ENCODE data around the gene CDH23.

Gene CDH23

DNA sequence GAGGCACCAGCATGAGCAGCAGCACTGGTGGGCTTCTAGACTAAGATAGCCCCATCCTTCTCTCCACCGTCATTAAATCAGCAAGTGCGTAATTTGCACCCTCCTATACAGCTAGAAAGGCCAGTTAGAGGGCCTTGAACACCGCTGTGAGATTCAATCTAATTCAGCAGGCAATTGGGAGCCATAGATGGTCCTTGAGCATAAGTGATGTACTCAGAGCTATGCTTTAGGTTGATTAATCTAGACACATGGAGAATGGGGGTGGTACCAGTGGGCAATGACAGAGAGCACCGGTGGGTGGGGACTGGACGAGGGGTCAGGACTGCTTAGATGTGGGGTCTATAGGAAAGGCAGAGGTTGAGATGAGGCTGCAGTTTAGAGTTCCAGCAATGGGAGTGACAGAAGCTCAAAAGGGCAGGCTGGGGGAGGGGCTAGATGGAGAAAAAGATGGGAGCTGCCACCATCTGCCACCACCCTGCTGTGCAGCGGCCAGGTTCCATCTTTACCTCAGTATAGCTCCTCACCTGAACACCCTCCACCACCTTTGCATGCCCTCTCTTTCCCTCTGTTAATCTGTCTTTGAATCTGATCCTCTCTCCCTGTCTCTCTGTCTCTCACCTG lies 235.6 kb downstream of the CDH23 start:
- Histone ChIP-seq H3K27me3 (ENCODE audit: insufficient read depth, low read length) (peaks cover 76% of the 10 kb centered on the region), H3K36me3 (ENCODE audit: insufficient read depth, low read depth, low read length) (no peaks in the 10 kb centered on the region), H3K4me1 (ENCODE audit: insufficient read depth, low read length) (peaks cover 39% of the 10 kb centered on the region; the same call in 1 of the 2 replicates), H3K9ac (ENCODE audit: low read depth, low read length) (no peak overlapping the region), H3K27ac (ENCODE audit: low read length) (no peak overlapping the region), H3K4me3 (ENCODE audit: low read length) (no peak overlapping the region), H3K9me3 (ENCODE audit: insufficient read depth, low read depth, low read length) (no peaks in the 10 kb centered on the region)

DNA sequence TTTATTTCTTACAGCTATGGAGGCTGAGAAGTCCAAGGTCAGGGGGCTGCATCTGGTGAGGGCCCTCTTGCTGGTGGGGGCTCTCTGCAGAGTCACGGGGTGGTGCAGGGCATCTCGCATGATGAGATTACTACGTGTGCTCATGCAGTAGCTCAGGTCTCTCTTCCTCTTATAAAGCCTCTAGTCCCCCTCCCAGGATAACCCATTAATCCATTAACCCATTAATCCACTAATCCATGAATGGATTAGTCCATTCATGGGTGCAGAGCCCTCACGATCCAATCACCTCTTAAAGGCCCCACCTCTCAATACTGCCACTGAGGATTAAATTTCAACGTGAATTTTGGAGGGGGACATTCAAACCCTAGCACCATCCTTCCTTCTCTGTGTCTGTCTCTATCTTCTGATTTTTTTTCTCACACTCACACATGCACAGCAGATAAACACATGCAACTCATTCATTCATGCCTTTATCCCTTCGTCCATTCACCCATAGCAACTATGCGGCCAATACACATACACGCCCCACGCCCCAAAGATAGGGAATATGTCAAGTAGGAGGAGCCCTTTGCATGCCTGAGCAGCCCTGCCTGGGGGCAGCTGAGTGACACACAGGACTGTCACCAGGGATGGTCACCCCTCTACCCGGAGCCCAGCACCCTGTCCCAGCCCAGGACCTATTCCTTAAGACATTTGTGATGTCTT lies 236.3 kb downstream of the CDH23 start:
- H3K4me1 ChIP-seq (ENCODE audit: insufficient read depth, low read length), result peaks cover 42% of the 10 kb centered on the region; the same call in 1 of the 2 replicates
- H3K9ac ChIP-seq (ENCODE audit: low read depth, low read length), result no peak overlapping the region
- H3K27ac ChIP-seq (ENCODE audit: low read length), result no peak overlapping the region
- no peaks in the 10 kb centered on the region for H3K9me3 ChIP-seq (ENCODE audit: insufficient read depth, low read depth, low read length)
- H3K4me3 ChIP-seq (ENCODE audit: low read length), result no peak overlapping the region
- peaks cover 74% of the 10 kb centered on the region for H3K27me3 ChIP-seq (ENCODE audit: insufficient read depth, low read length)
- H3K36me3 ChIP-seq (ENCODE audit: insufficient read depth, low read depth, low read length), result no peaks in the 10 kb centered on the region

DNA sequence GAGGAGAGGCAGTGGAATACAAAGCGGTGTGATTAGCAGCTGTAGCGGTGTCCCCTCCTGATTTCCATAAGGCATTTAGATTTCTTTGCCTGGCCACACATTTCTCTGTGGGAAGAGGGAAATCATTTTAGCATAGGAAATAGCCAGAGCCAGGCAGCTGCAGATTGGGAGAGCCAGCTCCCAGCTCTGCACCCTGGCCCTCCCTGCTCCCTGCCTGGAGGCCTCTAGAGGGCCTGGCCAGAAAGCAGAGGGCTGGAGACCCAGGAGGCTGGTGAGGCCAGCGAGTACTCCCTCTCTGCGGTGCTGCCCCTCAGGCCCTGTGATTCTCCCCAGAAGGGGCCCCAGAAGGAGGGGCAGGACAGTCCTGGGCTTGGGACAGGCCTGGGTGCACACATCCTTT lies 237.2 kb downstream of the CDH23 start:
- no peak overlapping the region for H3K9ac ChIP-seq (ENCODE audit: low read depth, low read length)
- peaks cover 82% of the 10 kb centered on the region for H3K27me3 ChIP-seq (ENCODE audit: insufficient read depth, low read length)
- no peaks in the 10 kb centered on the region for H3K36me3 ChIP-seq (ENCODE audit: insufficient read depth, low read depth, low read length)
- H3K4me1 ChIP-seq (ENCODE audit: insufficient read depth, low read length), result peaks cover 50% of the 10 kb centered on the region
- no peaks in the 10 kb centered on the region for H3K9me3 ChIP-seq (ENCODE audit: insufficient read depth, low read depth, low read length)
- no peak overlapping the region for H3K4me3 ChIP-seq (ENCODE audit: low read length)
- H3K27ac ChIP-seq (ENCODE audit: low read length), result no peak overlapping the region

DNA sequence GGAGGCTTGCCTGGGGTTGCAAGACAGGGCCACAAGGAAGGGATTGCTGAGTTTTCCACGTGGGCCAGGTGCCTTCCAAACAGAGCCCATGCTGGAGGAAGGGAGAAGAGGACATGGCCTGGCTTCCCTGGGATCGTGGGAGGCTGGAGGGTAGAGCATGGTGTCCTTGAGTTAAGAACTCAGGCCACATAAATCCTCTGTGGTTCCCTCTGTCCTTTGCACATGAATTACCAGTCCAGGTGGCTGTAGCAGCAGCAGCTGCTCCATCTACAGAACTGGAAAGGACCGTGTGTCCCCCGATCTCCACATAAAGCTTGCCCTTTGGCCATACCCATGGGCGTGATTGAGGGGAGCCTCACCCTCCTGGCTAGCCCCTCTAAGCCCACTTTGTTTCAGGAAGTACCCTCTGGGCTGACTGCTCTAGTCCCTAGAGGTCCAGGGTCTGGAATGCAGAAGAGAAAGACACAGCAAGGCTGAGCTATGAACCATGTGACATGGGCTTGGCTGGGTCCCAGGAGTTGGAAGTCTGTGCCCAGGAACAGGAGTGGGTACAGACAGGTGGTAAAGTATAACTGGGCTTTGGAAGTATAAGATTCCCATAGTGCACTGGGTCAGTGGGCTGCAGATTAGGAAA lies 237.9 kb downstream of the CDH23 start:
- no peaks in the 10 kb centered on the region for H3K36me3 ChIP-seq (ENCODE audit: insufficient read depth, low read depth, low read length)
- no peak overlapping the region for H3K4me3 ChIP-seq (ENCODE audit: low read length)
- H3K4me1 ChIP-seq (ENCODE audit: insufficient read depth, low read length), result peaks cover 53% of the 10 kb centered on the region
- no peak overlapping the region for H3K27ac ChIP-seq (ENCODE audit: low read length)
- peaks cover 87% of the 10 kb centered on the region for H3K27me3 ChIP-seq (ENCODE audit: insufficient read depth, low read length)
- no peaks in the 10 kb centered on the region for H3K9me3 ChIP-seq (ENCODE audit: insufficient read depth, low read depth, low read length)
- no peak overlapping the region for H3K9ac ChIP-seq (ENCODE audit: low read depth, low read length)

DNA sequence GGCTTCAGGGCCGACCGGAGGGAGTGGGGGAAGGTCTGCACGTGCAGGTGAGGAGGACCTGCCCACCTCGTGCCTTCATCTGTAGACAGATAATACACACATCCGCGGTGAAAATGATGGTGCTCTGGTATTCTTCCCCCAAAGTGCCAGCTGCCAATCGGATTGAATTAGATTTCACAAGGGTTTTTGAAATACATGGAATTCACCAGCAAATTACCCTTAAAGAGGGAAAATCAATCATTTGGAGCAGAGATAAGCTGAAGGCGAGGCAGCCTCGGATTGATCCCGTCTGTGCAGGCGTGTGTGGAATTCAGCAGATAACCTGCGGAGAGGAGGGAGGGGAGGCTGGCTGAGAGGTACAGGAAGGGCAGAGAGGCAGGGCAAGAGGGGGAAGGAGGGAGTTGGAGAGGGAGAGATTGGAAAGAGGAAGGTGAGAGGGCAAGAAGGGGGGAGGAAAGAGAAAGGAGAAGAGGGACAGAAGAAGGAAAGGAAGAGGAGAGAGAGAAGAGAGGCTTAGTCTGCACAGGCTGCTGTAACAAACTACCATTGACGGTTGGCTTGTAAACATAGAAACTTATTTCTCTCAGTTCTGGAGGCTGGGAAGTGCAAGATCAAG lies 238.6 kb downstream of the CDH23 start:
- peaks cover 90% of the 10 kb centered on the region for H3K27me3 ChIP-seq (ENCODE audit: insufficient read depth, low read length)
- no peak overlapping the region for H3K4me3 ChIP-seq (ENCODE audit: low read length)
- H3K36me3 ChIP-seq (ENCODE audit: insufficient read depth, low read depth, low read length), result no peaks in the 10 kb centered on the region
- no peak overlapping the region for H3K27ac ChIP-seq (ENCODE audit: low read length)
- H3K9me3 ChIP-seq (ENCODE audit: insufficient read depth, low read depth, low read length), result no peaks in the 10 kb centered on the region
- no peak overlapping the region for H3K9ac ChIP-seq (ENCODE audit: low read depth, low read length)
- peaks cover 54% of the 10 kb centered on the region for H3K4me1 ChIP-seq (ENCODE audit: insufficient read depth, low read length)

DNA sequence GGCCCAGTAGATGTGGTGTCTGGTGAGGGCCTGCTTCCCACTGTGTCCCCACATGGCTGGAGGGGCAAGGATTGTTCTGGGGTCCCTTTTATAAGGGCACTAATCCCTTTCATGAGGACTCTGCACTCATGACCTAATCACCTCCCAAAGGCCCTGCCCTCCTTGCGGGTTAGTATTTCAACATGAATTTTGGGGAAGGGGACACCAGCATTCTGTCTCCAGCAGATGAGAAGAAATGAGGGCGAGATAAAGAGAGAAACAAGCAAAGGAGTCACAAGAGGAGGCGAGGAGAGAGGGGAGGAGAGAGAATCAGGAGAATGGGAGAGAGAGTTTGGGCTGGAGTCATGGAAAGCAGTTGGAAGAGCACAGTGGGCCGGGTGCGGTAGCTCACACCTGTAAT lies 239.1 kb downstream of the CDH23 start:
- Histone ChIP-seq H3K27ac (ENCODE audit: low read length) (no peak overlapping the region), H3K4me1 (ENCODE audit: insufficient read depth, low read length) (peaks cover 55% of the 10 kb centered on the region), H3K27me3 (ENCODE audit: insufficient read depth, low read length) (peaks cover 85% of the 10 kb centered on the region), H3K9ac (ENCODE audit: low read depth, low read length) (no peak overlapping the region), H3K9me3 (ENCODE audit: insufficient read depth, low read depth, low read length) (no peaks in the 10 kb centered on the region), H3K36me3 (ENCODE audit: insufficient read depth, low read depth, low read length) (no peaks in the 10 kb centered on the region), H3K4me3 (ENCODE audit: low read length) (no peak overlapping the region)

DNA sequence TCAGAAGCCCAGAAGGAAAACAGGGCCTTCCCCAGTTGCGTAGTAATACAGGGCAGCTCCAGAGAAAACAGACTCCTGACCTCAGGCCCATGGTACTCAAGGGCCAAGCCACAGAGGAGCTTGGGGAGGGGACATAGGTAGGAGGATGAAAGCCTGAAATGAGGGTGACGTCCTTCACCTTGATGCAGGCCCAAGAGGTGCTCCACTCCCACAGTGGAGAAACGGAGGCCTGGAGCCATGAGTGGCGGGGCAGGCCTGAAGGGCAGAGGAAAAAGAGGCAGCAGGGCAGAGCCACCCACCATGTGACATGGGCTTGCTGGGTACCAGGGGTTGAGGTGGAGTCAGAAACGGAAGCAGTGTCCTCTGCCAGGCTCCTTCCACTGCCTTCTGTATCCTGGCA lies 239.9 kb downstream of the CDH23 start:
- Histone ChIP-seq H3K9ac (ENCODE audit: low read depth, low read length) (no peak overlapping the region), H3K36me3 (ENCODE audit: insufficient read depth, low read depth, low read length) (no peaks in the 10 kb centered on the region), H3K9me3 (ENCODE audit: insufficient read depth, low read depth, low read length) (no peaks in the 10 kb centered on the region), H3K4me1 (ENCODE audit: insufficient read depth, low read length) (peaks cover 55% of the 10 kb centered on the region), H3K4me3 (ENCODE audit: low read length) (no peak overlapping the region), H3K27ac (ENCODE audit: low read length) (no peak overlapping the region), H3K27me3 (ENCODE audit: insufficient read depth, low read length) (peaks cover 78% of the 10 kb centered on the region)

DNA sequence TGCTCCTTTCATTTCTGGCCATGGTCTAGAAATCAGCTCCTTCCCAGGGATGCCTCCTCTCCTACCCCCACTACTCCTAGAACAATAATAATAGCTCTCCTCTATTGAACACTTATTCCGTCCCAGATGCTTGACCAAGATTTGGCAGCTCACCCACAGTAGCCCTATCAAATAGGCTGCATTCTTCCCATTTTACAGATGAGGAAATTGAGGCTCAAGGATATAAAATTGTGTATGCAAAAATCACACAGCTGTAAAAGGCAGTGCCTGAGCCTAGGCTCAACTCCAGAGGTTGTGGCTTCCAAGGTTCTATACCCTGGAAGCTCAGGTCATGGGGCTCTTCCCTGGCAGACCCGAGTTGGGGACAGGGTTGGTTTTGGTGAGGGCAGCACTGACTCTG lies 240.6 kb downstream of the CDH23 start:
- H3K9ac ChIP-seq (ENCODE audit: low read depth, low read length), result no peak overlapping the region
- H3K4me1 ChIP-seq (ENCODE audit: insufficient read depth, low read length), result peaks cover 49% of the 10 kb centered on the region
- peaks cover 71% of the 10 kb centered on the region for H3K27me3 ChIP-seq (ENCODE audit: insufficient read depth, low read length)
- no peaks in the 10 kb centered on the region for H3K9me3 ChIP-seq (ENCODE audit: insufficient read depth, low read depth, low read length)
- H3K4me3 ChIP-seq (ENCODE audit: low read length), result no peak overlapping the region
- H3K36me3 ChIP-seq (ENCODE audit: insufficient read depth, low read depth, low read length), result no peaks in the 10 kb centered on the region
- H3K27ac ChIP-seq (ENCODE audit: low read length), result no peak overlapping the region

DNA sequence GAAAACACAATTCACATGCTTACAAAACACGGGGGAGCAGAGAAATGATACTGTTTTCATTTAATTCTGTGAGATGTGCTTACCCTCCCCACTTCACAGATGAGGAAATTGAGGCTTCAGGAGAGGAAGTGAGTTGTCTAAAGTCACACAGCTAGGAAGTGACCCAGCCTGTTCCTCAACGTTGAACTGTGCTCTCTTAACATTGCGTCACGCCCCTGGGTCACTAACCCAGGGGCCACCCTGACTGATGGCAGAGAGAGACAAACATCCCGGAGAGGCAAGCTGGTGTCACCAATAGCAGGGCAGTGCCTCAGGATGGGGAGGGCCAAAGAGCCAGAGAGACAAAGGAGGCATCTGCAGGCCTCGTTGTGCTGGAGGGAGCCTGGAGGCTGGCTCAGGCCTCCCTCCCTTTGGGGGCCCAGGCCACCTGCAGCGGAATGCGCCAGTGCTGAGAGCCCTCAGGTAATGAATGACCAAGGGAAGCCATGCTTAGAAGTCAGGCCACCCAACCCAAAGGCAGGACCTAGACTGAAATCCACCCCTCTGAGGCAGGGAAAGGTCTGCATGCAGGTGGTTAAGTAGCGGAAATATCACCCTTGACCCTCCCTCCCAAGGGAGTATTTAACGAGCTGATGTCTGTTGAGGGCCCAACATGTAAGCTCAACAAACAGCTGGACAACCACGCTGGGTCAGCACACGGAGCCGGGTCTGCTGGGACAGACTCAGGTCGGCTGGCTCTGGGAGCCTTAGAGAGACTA lies 241.5 kb downstream of the CDH23 start:
- Histone ChIP-seq H3K27ac (ENCODE audit: low read length) (no peak overlapping the region), H3K27me3 (ENCODE audit: insufficient read depth, low read length) (peaks cover 61% of the 10 kb centered on the region), H3K9ac (ENCODE audit: low read depth, low read length) (no peak overlapping the region), H3K4me3 (ENCODE audit: low read length) (no peak overlapping the region), H3K36me3 (ENCODE audit: insufficient read depth, low read depth, low read length) (no peaks in the 10 kb centered on the region), H3K9me3 (ENCODE audit: insufficient read depth, low read depth, low read length) (no peaks in the 10 kb centered on the region), H3K4me1 (ENCODE audit: insufficient read depth, low read length) (peaks cover 46% of the 10 kb centered on the region)

DNA sequence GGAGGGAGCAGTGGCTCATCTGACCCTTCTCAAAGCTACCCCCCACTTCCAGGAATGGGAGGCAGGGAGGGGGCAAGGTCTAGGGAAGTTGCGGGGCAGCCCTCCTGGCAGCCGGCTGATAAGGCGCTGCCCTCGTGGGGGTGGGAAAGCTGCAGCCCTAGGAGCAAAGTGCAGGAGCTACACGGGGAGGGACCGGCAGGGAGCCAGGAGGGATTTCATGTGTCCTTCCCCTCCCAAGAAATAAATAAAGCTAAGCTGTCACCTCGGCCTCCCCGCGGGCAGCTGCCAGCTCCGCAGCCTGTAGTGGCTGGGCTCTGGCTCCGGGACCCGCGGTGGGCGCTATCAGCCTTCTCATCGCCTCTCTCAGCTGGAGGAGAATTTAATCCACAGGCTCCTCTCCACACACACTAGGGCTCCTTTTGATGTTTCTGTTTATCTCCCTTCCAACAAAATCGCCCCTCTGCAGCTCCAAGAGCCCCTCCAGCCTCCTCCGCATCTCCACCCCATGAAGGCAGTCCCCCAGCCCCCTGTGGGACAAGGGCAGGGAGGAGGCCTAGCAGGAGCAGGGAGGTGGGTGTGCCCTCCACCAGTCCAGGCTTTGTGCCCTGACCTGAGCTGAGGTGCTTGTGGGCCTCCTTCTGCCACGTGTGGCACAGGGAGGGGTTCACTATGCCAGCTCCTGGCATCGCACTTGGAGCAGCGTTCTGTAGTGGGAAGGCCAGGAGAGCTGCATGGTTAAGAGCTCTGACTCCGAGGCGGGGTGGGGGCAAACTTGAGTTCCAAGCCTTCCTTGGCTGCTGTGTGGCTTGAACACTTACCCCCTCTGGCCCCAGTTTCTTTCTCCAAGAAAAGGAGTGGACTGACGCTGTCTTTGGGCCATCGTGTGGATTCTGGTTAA lies 242.4 kb downstream of the CDH23 start:
- Histone ChIP-seq H3K9me3 (ENCODE audit: insufficient read depth, low read depth, low read length) (no peaks in the 10 kb centered on the region), H3K27ac (ENCODE audit: low read length) (no peak overlapping the region), H3K4me3 (ENCODE audit: low read length) (no peak overlapping the region), H3K9ac (ENCODE audit: low read depth, low read length) (no peak overlapping the region), H3K36me3 (ENCODE audit: insufficient read depth, low read depth, low read length) (no peaks in the 10 kb centered on the region), H3K27me3 (ENCODE audit: insufficient read depth, low read length) (peaks cover 53% of the 10 kb centered on the region), H3K4me1 (ENCODE audit: insufficient read depth, low read length) (peaks cover 40% of the 10 kb centered on the region)

DNA sequence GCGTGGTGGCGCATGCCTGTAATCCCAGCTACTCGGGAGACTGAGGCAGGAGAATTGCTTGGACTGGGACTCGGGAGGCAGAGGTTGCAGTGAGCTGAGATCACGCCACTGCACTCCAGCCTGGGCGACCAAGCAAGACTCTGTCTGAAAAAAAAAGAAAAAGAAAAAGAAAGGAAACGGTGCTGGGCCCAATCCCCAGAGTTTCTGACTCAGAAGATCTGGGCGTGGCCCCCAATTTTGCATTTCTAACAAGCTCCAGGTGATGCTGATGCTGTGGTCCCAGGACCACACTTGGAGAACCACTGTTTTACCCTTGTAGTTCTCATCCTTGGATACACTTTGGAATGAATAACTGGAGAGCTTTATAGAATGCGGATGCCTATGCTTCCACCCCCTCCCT lies 243.9 kb downstream of the CDH23 start:
- Histone ChIP-seq H3K4me1 (ENCODE audit: insufficient read depth, low read length) (peaks cover 28% of the 10 kb centered on the region), H3K27ac (ENCODE audit: low read length) (no peak overlapping the region), H3K9ac (ENCODE audit: low read depth, low read length) (no peak overlapping the region), H3K4me3 (ENCODE audit: low read length) (no peak overlapping the region), H3K9me3 (ENCODE audit: insufficient read depth, low read depth, low read length) (no peaks in the 10 kb centered on the region), H3K27me3 (ENCODE audit: insufficient read depth, low read length) (peaks cover 38% of the 10 kb centered on the region), H3K36me3 (ENCODE audit: insufficient read depth, low read depth, low read length) (no peaks in the 10 kb centered on the region)

Measured in iPS-20b (cell line).